ENCODE results near the gene POMZP3. TPM values are rescaled to one million over a fixed set of nuclear protein-coding genes. Genes with fewer than 3 reads are reported as not detected.
"Not testable (repeated sequence)": the region's sequence is repeated elsewhere in the genome, so short reads cannot be mapped to it uniquely, and the experiment has no call there.

POMZP3 gene
- total and polyA plus RNA-seq, 2 experiments from 2014 or later = 8.7 to 9.1 TPM

DNA sequence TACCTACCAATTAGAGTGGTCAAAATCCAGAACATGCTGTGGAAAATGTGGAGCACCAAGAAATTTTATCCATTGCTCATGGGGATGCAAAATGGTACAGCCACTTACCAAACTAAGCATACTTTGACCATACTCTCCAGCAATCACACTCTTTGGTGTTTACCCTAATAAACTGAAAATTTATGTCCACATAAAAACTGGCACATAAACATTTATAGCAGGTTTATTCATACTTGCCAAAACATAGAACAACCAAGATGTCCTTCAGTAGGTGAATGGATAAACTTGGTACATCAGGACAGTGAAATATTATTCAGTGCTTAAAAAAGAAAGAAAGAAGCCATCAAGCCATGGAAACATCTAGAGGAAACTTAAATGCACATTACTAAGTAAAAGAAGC, 59.3 kb downstream of the POMZP3 start:
- H3K27me3 Mint-ChIP-seq (ENCODE audit: insufficient read depth, low read depth, poor library complexity); H2AFZ ChIP-seq; H3K27ac Mint-ChIP-seq; H4K20me1 ChIP-seq (replicated peaks; ENCODE audit: insufficient read depth); ATAC-seq; H3K4me1 ChIP-seq (ENCODE audit: insufficient read depth); H3K4me1 Mint-ChIP-seq; DNase-seq (ENCODE audit: low spot score); H3K9me2 ChIP-seq (ENCODE audit: insufficient read depth); H3K27me3 ChIP-seq (ENCODE audit: insufficient read depth); H3K4me3 Mint-ChIP-seq; H3F3A ChIP-seq (replicated peaks; ENCODE audit: low read depth); H3K4me2 ChIP-seq; H3K27ac ChIP-seq (ENCODE audit: low read depth); H3K4me3 ChIP-seq; H3K36me3 ChIP-seq (ENCODE audit: insufficient read depth): not testable (repeated sequence)
- H3K79me2 ChIP-seq (replicated peaks; ENCODE audit: insufficient read depth) = peaks cover 50% of the 10 kb centered on the region
- peaks cover 46% of the 10 kb centered on the region for H3K36me3 Mint-ChIP-seq (ENCODE audit: low read depth)
- H3K9me3 Mint-ChIP-seq = peaks cover 33% of the 10 kb centered on the region

- not testable (repeated sequence) for H3K4me2 ChIP-seq; H3K4me1 ChIP-seq (ENCODE audit: insufficient read depth); H3K27ac ChIP-seq (ENCODE audit: low read depth); H4K20me1 ChIP-seq (replicated peaks; ENCODE audit: insufficient read depth); H3K27ac Mint-ChIP-seq; H2AFZ ChIP-seq; H3K36me3 ChIP-seq (ENCODE audit: insufficient read depth); H3F3A ChIP-seq (replicated peaks; ENCODE audit: low read depth); H3K4me3 ChIP-seq; DNase-seq (ENCODE audit: low spot score); H3K27me3 ChIP-seq (ENCODE audit: insufficient read depth); H3K4me1 Mint-ChIP-seq; ATAC-seq; H3K4me3 Mint-ChIP-seq; H3K9me2 ChIP-seq (ENCODE audit: insufficient read depth); H3K27me3 Mint-ChIP-seq (ENCODE audit: insufficient read depth, low read depth, poor library complexity)
- peaks cover 49% of the 10 kb centered on the region for H3K36me3 Mint-ChIP-seq (ENCODE audit: low read depth)
- peaks cover 34% of the 10 kb centered on the region for H3K9me3 Mint-ChIP-seq
- H3K79me2 ChIP-seq (replicated peaks; ENCODE audit: insufficient read depth) = peaks cover 54% of the 10 kb centered on the region
These were observed 59.8 kb downstream of the POMZP3 start for GRCh38 chr7:76567311-76567710.

DNA sequence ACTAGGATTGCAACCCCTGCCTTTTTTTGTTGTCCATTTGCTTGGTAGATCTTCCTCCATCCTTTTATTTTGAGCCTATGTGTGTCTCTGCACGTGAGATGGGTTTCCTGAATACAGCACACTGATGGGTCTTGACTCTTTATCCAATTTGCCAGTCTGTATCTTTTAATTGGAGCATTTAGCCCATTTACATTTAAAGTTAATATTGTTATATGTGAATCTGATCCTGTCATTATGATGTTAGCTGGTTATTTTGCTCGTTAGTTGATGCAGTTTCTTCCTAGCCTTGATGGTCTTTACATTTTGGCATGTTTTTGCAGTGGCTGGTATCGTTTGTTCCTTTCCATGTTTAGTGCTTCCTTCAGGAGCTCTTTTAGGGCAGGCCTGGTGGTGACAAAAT, 62.1 kb downstream of the POMZP3 start:
- H3F3A ChIP-seq (replicated peaks; ENCODE audit: low read depth); H4K20me1 ChIP-seq (replicated peaks; ENCODE audit: insufficient read depth); H3K36me3 ChIP-seq (ENCODE audit: insufficient read depth); ATAC-seq; H3K27ac Mint-ChIP-seq; H2AFZ ChIP-seq; H3K4me3 Mint-ChIP-seq; H3K27ac ChIP-seq (ENCODE audit: low read depth); H3K27me3 Mint-ChIP-seq (ENCODE audit: insufficient read depth, low read depth, poor library complexity); H3K27me3 ChIP-seq (ENCODE audit: insufficient read depth); DNase-seq (ENCODE audit: low spot score); H3K4me3 ChIP-seq; H3K9me2 ChIP-seq (ENCODE audit: insufficient read depth); H3K4me1 Mint-ChIP-seq; H3K4me1 ChIP-seq (ENCODE audit: insufficient read depth); H3K4me2 ChIP-seq: not testable (repeated sequence)
- Mint-ChIP-seq H3K9me3 (peaks cover 38% of the 10 kb centered on the region), H3K36me3 (ENCODE audit: low read depth) (peaks cover 58% of the 10 kb centered on the region)
- peaks cover 74% of the 10 kb centered on the region for H3K79me2 ChIP-seq (replicated peaks; ENCODE audit: insufficient read depth)

DNA sequence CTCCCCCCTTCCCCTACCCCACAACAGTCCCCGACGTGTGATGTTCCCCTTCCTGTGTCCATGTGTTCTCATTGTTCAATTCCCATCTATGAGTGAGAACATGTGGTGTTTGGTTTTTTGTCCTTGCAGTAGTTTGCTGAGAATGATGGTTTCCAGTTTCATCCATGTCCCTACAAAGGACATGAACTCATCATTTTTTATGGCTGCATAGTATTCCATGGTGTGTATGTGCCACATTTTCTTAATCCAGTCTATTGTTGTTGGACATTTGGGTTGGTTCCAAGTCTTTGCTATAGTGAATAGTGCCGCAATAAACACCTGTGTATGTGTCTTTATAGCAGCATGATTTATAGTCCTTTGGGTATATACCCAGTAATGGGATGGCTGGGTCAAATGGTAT, 65.7 kb downstream of the POMZP3 start:
- H3K4me3 ChIP-seq; H3K27ac Mint-ChIP-seq; H4K20me1 ChIP-seq (replicated peaks; ENCODE audit: insufficient read depth); H3K27me3 ChIP-seq (ENCODE audit: insufficient read depth); H3K27me3 Mint-ChIP-seq (ENCODE audit: insufficient read depth, low read depth, poor library complexity); H3K4me1 Mint-ChIP-seq; H3K27ac ChIP-seq (ENCODE audit: low read depth); H3K36me3 ChIP-seq (ENCODE audit: insufficient read depth); ATAC-seq; H3F3A ChIP-seq (replicated peaks; ENCODE audit: low read depth); H3K4me2 ChIP-seq; H2AFZ ChIP-seq; H3K9me2 ChIP-seq (ENCODE audit: insufficient read depth); H3K4me1 ChIP-seq (ENCODE audit: insufficient read depth); DNase-seq (ENCODE audit: low spot score); H3K4me3 Mint-ChIP-seq: not testable (repeated sequence)
- Mint-ChIP-seq H3K36me3 (ENCODE audit: low read depth) (peaks cover 47% of the 10 kb centered on the region), H3K9me3 (peaks cover 23% of the 10 kb centered on the region)
- peaks cover 62% of the 10 kb centered on the region for H3K79me2 ChIP-seq (replicated peaks; ENCODE audit: insufficient read depth)

DNA sequence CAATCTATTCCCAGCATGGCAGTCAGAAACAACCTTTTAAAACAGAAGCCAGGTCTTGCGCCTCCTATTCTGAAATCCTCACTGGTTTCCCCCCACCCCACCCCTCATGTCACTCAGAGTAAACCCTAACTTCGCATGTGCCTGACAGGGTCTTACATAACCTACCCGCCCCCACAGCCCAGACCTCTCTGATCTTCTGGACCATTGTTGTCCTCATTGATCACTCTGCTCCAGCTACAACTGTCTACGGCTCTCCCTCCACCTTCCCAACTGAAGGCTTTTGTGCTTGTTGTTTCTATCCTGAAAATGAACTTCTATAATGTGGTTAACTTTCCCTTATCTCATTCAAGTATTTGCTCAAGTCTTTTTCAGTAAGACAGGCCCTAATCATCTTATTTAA, 66.9 kb downstream of the POMZP3 start:
- not testable (repeated sequence) for H3K4me2 ChIP-seq; ATAC-seq; H3K27ac ChIP-seq (ENCODE audit: low read depth); H3K9me2 ChIP-seq (ENCODE audit: insufficient read depth); H2AFZ ChIP-seq; H3K27ac Mint-ChIP-seq; H3K36me3 ChIP-seq (ENCODE audit: insufficient read depth); H3F3A ChIP-seq (replicated peaks; ENCODE audit: low read depth); H3K4me3 Mint-ChIP-seq; DNase-seq (ENCODE audit: low spot score); H3K27me3 Mint-ChIP-seq (ENCODE audit: insufficient read depth, low read depth, poor library complexity); H3K4me1 Mint-ChIP-seq; H3K4me3 ChIP-seq; H3K27me3 ChIP-seq (ENCODE audit: insufficient read depth); H3K4me1 ChIP-seq (ENCODE audit: insufficient read depth); H4K20me1 ChIP-seq (replicated peaks; ENCODE audit: insufficient read depth)
- Mint-ChIP-seq H3K36me3 (ENCODE audit: low read depth) (peaks cover 39% of the 10 kb centered on the region; the same call in 2 of the 3 replicates), H3K9me3 (peaks cover 13% of the 10 kb centered on the region; the same call in 2 of the 3 replicates)
- peaks cover 60% of the 10 kb centered on the region for H3K79me2 ChIP-seq (replicated peaks; ENCODE audit: insufficient read depth)

Other genes with a start within 250 kb of the POMZP3 start
- gene SSC4D, start 217.6 kb downstream of the POMZP3 start, total RNA-seq (2014; rRNA removed; shearing (Covaris generic)) = 11.4 and 12.7 TPM in 2 replicates
- gene SSC4D, start 217.6 kb downstream of the POMZP3 start, polyA plus RNA-seq (2016; fragmentation: Nextera tagmentation; extraction: Ambion mirVana) = 4.9 and 9.7 TPM in 2 replicates
- 4.3 and 5.1 TPM in 2 replicates for gene ZP3, start 202.3 kb downstream of the POMZP3 start, total RNA-seq (2014; rRNA removed; shearing (Covaris generic))
- 9.6 and 15.2 TPM in 2 replicates for gene ZP3, start 202.3 kb downstream of the POMZP3 start, polyA plus RNA-seq (2016; fragmentation: Nextera tagmentation; extraction: Ambion mirVana)
- 72.8 and 77.9 TPM in 2 replicates for gene DTX2, start 165.6 kb downstream of the POMZP3 start, total RNA-seq (2014; rRNA removed; shearing (Covaris generic))
- gene DTX2, start 165.6 kb downstream of the POMZP3 start, polyA plus RNA-seq (2016; fragmentation: Nextera tagmentation; extraction: Ambion mirVana) = 29.7 and 36.1 TPM in 2 replicates
- 3.0 and 5.2 TPM in 2 replicates for gene UPK3B, start 116.7 kb downstream of the POMZP3 start, total RNA-seq (2014; rRNA removed; shearing (Covaris generic))
- 3.3 and 3.8 TPM in 2 replicates for gene UPK3B, start 116.7 kb downstream of the POMZP3 start, polyA plus RNA-seq (2016; fragmentation: Nextera tagmentation; extraction: Ambion mirVana)
- gene SPDYE16, start 84.0 kb downstream of the POMZP3 start, total RNA-seq (2014; rRNA removed; shearing (Covaris generic)) = not detected in 2 replicates
- gene SPDYE16, start 84.0 kb downstream of the POMZP3 start, polyA plus RNA-seq (2016; fragmentation: Nextera tagmentation; extraction: Ambion mirVana) = 0.55 and 1.1 TPM in 2 replicates